Lung microvascular endothelial cell (primary cell): ENCODE data around the gene TNFAIP8L3. TPM values are rescaled to one million over a fixed set of nuclear protein-coding genes. Genes with fewer than 3 reads are reported as not detected.
"Not testable (repeated sequence)": the region's sequence is repeated elsewhere in the genome, so short reads cannot be mapped to it uniquely, and the experiment has no call there.

Source experiments
- DNase-seq, 2 donors: peaks; one replicate each; pipeline versions ENCODE4 v3.0.0 to v3.0.0-alpha.2; 2010; ENCODE audit warnings: low read depth in 2 of 2
- total RNA-seq: library from RNA; depleted of rRNA; stranded (reverse); fragments of >200 nt; gene quantifications from 2 replicates; pipeline ENCODE4 v1.2.1, GENCODE V29; 2014

TNFAIP8L3 gene
- 69.1 and 112 TPM in 2 replicates for total RNA-seq

GRCh38 chr15:51094606-51095569 lies at the start of gene TNFAIP8L3:
Gene TNFAIP8L3 (minus strand): TSS chr15:51094906. CDS start chr15:51094595, 311 bp downstream.
- DNase-seq, result peak; percentile 63 to 92

DNA sequence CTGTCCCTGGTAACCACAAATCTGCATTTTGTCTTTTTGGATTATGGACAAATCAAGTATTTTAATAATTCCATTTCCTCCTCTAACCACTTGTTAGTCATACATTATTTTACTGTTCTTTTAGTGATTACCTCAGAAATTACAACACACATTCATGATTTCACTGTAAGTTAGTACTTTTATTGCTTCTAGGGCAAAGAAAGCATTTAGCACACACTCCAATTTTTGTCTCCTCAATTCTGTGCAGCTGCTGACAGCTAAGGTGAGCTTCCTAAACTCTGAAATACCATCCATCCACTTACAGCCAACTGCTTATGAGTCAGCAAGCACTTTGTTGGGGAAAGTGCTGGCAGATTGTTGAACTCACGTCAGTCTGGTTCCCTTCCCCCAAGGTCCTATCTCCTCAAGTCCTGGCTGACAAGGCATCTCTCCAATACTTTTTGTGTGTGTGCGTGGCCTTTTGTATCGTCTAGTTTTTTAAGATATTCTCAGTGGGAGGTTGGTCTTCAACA lies 49.4 kb upstream of the TNFAIP8L3 start:
- peak; percentile 36 to 91 for DNase-seq

- DNase-seq, result not testable (repeated sequence)
Observed at GRCh38 chr15:51140347-51140746, 45.6 kb upstream of the TNFAIP8L3 start.

DNA sequence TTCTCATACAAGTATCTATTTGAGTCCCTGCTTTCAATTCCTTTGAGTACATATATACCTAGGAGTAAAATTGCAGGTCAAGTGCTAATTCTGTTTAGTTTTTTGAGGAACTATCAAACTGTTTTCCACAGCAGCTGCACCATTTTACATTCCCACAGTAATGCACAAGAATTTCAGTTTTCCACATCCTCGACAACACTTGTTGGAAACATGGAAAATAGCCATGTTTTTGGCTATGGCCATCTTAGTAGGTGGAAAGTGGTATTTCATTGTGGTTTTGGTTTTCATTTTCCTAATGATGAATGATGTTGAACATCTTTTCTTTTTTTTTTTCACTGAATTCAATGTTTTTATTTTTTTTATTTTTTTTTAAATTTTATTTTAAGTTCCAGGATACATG lies 44.4 kb upstream of the TNFAIP8L3 start:
- DNase-seq, result no peak

GRCh38 chr15:51137880-51138430 lies 43.2 kb upstream of the TNFAIP8L3 start:
- DNase-seq, result no peak

- no peak for DNase-seq
Observed at GRCh38 chr15:51137024-51137423, 42.3 kb upstream of the TNFAIP8L3 start.

GRCh38 chr15:51135276-51135675 lies 40.6 kb upstream of the TNFAIP8L3 start:
- no peak for DNase-seq

- no peak for DNase-seq
Observed at GRCh38 chr15:51134416-51135199, 39.9 kb upstream of the TNFAIP8L3 start.

- DNase-seq, result no peak
Observed at GRCh38 chr15:51133140-51133765, 38.5 kb upstream of the TNFAIP8L3 start.

DNA sequence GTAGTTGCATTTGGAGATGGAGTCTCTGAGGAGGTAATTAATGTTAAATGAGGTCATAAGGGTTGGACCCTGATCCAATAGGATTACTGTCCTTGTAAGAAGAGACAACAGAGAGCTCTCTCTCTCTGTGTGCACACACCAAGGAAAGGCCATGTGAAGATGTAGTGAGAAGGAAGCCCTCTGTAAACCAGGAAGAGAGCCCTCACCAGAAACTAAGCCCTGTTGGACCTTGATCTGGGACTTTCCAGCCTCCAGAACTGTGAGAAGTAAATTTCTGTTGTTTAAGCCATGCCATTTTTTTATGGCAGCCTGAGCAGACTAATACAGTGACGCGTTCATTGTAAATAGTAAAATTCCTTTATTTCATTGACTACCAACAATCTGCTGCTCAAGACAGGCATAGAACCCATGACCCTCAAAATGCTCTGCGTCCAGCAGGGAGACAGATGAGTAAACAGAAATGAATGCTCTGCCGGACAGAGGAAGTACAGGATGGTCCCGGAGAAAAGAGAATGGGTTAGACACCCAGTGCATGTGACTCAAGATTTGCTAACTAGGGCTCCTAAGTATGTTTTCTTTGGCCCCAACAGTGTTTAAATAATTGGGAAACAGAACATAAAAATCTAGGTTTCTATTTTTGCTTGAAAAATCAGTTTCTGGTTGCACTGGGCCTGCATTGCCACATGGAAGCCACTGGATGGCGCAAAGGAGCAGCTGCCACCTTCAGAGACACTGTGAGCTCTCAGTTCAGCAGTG lies 37.9 kb upstream of the TNFAIP8L3 start:
- DNase-seq, result peak; percentile 86 to 97

DNA sequence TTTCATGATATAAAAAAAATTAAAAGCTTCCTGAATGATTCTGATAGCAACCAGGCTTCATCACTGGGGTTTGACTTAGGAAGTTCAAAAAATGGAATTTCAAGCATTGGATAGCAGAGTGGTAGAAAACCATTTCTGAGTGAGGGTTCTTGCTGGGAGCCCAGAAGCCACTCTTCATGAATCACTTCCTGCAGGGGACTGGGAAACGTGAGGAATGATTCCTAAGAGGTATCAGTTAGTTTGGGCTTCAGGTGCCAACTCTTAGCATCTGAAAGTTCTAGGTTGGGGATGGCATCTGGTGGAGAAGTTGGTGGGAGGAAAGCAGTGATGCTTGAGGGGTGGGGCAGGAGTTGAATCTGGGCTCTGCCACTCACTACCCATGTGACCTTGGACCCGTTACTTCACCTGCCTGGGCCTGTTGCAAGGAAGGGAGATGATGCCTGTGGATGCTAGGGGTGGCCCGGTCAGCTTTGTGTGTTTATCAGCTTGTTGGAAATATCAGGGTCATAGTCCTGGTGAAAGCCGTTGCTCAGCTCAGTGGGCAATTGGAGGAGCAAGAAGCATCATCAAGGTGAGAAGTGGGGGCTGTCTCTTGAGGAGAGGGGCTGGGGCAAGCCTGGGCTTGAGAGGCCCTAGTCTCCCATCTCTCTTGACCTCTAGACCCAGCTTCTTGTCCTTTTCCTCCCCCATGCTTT lies 37.0 kb upstream of the TNFAIP8L3 start:
- peak in 1 of 2 donors; percentile 47 for DNase-seq

- DNase-seq, result no peak
Observed at GRCh38 chr15:51130344-51130743, 35.6 kb upstream of the TNFAIP8L3 start.

GRCh38 chr15:51129535-51130188 lies 35.0 kb upstream of the TNFAIP8L3 start:
- DNase-seq, result no peak

GRCh38 chr15:51128701-51129100 lies 34.0 kb upstream of the TNFAIP8L3 start:
- DNase-seq, result no peak

DNA sequence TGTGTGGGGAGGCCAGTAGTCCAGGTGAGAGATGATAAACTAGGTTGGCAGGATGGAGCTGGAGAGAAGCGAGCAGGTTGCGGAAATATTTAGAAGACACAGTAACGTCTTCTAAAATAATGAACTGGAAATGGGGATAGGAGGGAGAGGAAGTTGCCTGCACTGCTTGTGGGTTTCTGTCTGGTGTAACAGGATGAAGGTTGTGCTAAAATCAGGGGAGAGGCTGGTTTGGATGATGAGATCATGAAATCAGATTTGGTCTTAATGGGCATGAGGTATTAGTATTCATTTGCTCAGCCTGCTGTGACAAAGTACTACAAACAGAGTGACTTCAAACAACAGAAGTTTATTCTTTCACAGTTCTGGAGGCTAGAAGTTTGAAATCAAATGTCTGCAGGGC lies 32.1 kb upstream of the TNFAIP8L3 start:
- peak in 1 of 2 donors; percentile 33 for DNase-seq

GRCh38 chr15:51123002-51123401 lies 28.3 kb upstream of the TNFAIP8L3 start:
- not testable (repeated sequence) for DNase-seq

- peak in 1 of 2 donors; percentile 9 for DNase-seq
Observed at GRCh38 chr15:51121631-51122225, 27.0 kb upstream of the TNFAIP8L3 start.

- DNase-seq, result peak; percentile 64 to 99
Observed at GRCh38 chr15:51121118-51121517, 26.4 kb upstream of the TNFAIP8L3 start.

DNA sequence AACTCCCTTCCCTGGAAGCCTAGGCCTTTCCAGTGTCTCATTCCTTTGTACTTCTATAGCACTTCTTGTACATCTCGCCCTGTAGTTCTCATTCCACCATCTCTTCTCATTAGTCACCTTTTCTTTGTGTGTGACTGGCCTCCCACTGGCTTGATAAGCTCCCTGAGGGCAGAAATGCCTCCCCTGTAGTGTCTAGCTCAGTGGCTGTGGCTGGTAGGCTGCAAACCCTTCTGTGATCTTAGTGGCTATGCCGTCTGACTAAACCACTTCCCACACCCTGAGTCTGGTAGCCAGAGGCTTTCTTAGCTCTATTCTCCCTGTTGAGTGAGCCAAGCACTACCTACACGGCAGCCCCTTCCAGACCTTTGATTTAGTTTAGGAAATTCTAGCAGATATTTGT lies 24.4 kb upstream of the TNFAIP8L3 start:
- no peak for DNase-seq
